ENCODE measurements around the gene ZNF664.

GRCh38 chr12:124036657-124037109, 63.7 kb downstream of the ZNF664 start:
- TF ChIP-seq CTCF (IDR thresholded peaks at IDR 0.05) (peak; percentile 89 to 95 (median 91)), POLR2A (IDR thresholded peaks at IDR 0.05) (no peak)
